Mesothelial cell of epicardium (in vitro differentiated cells): ENCODE results near the gene CSDE1. TPM values are rescaled to one million over a fixed set of nuclear protein-coding genes. Genes with fewer than 3 reads are reported as not detected.
"Not testable (repeated sequence)": the region's sequence is repeated elsewhere in the genome, so short reads cannot be mapped to it uniquely, and the experiment has no call there.

Source experiments
- DNase-seq, 2 experiments: peaks; one replicate each; pipeline ENCODE4 v3.0.0; 2021; ENCODE audit warnings: low spot score in 2 of 2; ENCODE audit not compliant: unreplicated experiment in 2 of 2
- H3K27ac Mint-ChIP-seq: 2 replicates; pipeline ENCODE4 v1.8.0; 2021; ENCODE audit warnings: mixed read lengths
- H3K27me3 Mint-ChIP-seq: 2 replicates; pipeline ENCODE4 v1.8.0; 2021; ENCODE audit warnings: low read depth, mixed read lengths
- H3K36me3 Mint-ChIP-seq: 2 replicates; pipeline ENCODE4 v1.8.0; 2021; ENCODE audit warnings: mixed read lengths
- H3K4me1 Mint-ChIP-seq: 2 replicates; pipeline ENCODE4 v1.8.0; 2021; ENCODE audit warnings: mixed read lengths
- H3K4me3 Mint-ChIP-seq: 2 replicates; pipeline ENCODE4 v1.8.0; 2021; ENCODE audit warnings: mild to moderate bottlenecking, moderate library complexity, mixed read lengths
- H3K9me3 Mint-ChIP-seq: 2 replicates; pipeline ENCODE4 v1.8.0; 2021; ENCODE audit warnings: mixed read lengths
- total RNA-seq: library from RNA; stranded (reverse); gene quantifications from 3 replicates; pipeline ENCODE4 v1.2.1, GENCODE V29; 2021
- TF ChIP-seq, protein P1 (sequence below): fragments of 200-600 bp; sonication (generic); IDR thresholded peaks from one replicate; pipeline ENCODE4 v1.5.0; 2021; ENCODE audit warnings: antibody characterized with exemption; ENCODE audit not compliant: unreplicated experiment

The CSDE1 gene
- 524 to 556 TPM (median 530 TPM) in 3 replicates for total RNA-seq

DNA sequence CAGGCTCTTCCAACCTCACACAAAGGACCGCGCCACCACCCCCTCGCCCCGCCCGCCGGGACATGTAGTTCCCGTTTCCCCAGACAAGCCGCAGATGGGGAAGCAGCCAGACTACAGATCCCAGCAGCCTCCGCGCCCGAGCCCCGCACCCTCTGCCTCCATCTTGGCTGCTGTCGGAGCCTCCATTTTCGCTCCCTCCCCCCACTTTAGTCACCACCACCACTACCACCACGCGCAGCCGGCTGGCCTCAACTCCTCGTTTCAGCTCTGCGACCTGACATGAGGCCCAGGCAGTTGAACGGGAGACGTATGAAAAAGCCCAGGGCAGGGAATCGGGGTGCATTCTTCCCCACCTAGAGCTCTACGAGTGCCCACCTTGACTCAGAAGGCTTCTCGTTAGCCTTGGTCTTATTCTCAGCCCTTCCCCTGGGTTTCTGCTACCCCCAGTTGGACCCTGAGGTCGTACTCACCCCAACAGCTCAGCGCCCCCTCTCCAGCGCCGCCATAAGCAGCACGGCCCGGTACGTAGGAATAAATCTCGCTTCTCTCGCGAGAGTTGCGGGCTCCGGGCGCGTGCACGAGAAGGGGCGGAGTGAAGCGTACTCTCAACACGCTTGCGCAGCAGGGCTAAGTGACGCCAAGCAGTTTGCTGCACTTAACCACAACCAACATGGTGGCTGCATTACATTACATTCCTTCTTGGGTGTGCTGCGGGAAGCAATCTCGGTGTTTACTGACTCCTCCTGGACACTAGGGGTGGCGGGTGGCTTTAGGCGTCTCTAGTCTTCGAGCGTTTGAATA, at the start of gene CSDE1:
CSDE1 (minus strand) TSS at position 530 of the 801 bp plus-strand sequence. CDS start 18,094 bp downstream, outside the sequence.
- TF ChIP-seq, protein P1, sequence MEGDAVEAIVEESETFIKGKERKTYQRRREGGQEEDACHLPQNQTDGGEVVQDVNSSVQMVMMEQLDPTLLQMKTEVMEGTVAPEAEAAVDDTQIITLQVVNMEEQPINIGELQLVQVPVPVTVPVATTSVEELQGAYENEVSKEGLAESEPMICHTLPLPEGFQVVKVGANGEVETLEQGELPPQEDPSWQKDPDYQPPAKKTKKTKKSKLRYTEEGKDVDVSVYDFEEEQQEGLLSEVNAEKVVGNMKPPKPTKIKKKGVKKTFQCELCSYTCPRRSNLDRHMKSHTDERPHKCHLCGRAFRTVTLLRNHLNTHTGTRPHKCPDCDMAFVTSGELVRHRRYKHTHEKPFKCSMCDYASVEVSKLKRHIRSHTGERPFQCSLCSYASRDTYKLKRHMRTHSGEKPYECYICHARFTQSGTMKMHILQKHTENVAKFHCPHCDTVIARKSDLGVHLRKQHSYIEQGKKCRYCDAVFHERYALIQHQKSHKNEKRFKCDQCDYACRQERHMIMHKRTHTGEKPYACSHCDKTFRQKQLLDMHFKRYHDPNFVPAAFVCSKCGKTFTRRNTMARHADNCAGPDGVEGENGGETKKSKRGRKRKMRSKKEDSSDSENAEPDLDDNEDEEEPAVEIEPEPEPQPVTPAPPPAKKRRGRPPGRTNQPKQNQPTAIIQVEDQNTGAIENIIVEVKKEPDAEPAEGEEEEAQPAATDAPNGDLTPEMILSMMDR: peak; percentile 11

DNA sequence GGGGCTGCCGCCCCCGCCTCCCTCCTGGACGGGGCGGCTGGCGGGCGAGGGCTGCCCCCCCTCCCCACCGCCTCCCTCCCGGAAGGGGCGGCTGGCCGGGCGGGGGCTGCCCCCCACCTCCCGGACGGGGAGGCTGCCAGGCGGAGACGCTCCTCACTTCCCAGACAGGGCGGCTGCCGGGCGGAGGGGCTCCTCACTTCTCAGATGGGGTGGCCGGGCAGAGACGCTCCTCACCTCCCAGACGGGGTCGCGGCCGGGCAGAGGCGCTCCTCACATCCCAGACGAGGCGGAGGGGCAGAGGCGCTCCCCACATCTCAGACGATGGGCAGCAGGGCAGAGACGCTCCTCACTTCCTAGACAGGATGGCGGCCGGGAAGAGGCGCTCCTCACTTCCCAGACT, 46.7 kb upstream of the CSDE1 start:
- H3K27me3 Mint-ChIP-seq: peaks cover 17% of the 10 kb centered on the region
- not testable (repeated sequence) for H3K4me1 Mint-ChIP-seq, H3K9me3 Mint-ChIP-seq, H3K36me3 Mint-ChIP-seq, DNase-seq, H3K27ac Mint-ChIP-seq, H3K4me3 Mint-ChIP-seq

More for the DNA sequence above, at the start of gene CSDE1:
- peaks cover 2% of the 10 kb centered on the region for H3K36me3 Mint-ChIP-seq
- H3K27ac Mint-ChIP-seq: peak within 1 kb of the TSS; percentile 100
- no peaks in the 10 kb centered on the region for H3K27me3 Mint-ChIP-seq
- peaks cover 5% of the 10 kb centered on the region for H3K9me3 Mint-ChIP-seq
- peaks cover 39% of the 10 kb centered on the region for H3K4me1 Mint-ChIP-seq
- DNase-seq: peak; percentile 94 to 98
- H3K4me3 Mint-ChIP-seq: peak within 1 kb of the TSS; percentile 99

DNA sequence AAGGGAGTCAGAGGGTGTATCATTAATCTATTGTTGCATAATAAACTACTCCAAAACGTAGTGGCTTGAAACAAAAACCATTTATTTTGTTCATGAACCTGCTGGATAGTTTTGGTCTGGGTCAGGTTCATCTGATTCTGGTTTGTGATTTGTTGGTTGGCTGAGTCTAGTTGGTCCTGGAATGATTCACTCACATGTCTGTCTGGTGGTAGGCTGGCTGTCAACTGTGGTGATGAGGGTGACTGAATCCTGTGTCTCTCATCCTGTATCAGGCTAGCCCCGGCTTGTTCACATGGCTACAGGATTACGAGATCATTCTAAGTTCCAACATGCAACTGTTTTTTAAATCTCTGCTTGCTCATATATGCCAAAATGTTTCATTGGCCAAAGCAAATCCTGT, 45.2 kb upstream of the CSDE1 start:
- Mint-ChIP-seq H3K4me1 (no peaks in the 10 kb centered on the region), H3K9me3 (peaks cover 5% of the 10 kb centered on the region), H3K4me3 (no peak overlapping the region), H3K36me3 (no peaks in the 10 kb centered on the region), H3K27me3 (peaks cover 28% of the 10 kb centered on the region), H3K27ac (no peak overlapping the region)
- TF ChIP-seq, protein P1: no peak
- no peak for DNase-seq

GRCh38 chr1:114794038-114794437, 36.3 kb upstream of the CSDE1 start:
- H3K36me3 Mint-ChIP-seq: no peaks in the 10 kb centered on the region
- no peak for DNase-seq
- H3K4me3 Mint-ChIP-seq: no peak overlapping the region
- H3K9me3 Mint-ChIP-seq: peaks cover 6% of the 10 kb centered on the region
- TF ChIP-seq, protein P1: no peak
- no peaks in the 10 kb centered on the region for H3K4me1 Mint-ChIP-seq
- no peak overlapping the region for H3K27ac Mint-ChIP-seq
- peaks cover 51% of the 10 kb centered on the region for H3K27me3 Mint-ChIP-seq

- peaks cover 24% of the 10 kb centered on the region for H3K9me3 Mint-ChIP-seq
- peaks cover 56% of the 10 kb centered on the region for H3K27me3 Mint-ChIP-seq
- H3K36me3 Mint-ChIP-seq, H3K4me1 Mint-ChIP-seq, DNase-seq, H3K27ac Mint-ChIP-seq, H3K4me3 Mint-ChIP-seq: not testable (repeated sequence)
Measured at GRCh38 chr1:114790581-114790980, 32.8 kb upstream of the CSDE1 start.

DNA sequence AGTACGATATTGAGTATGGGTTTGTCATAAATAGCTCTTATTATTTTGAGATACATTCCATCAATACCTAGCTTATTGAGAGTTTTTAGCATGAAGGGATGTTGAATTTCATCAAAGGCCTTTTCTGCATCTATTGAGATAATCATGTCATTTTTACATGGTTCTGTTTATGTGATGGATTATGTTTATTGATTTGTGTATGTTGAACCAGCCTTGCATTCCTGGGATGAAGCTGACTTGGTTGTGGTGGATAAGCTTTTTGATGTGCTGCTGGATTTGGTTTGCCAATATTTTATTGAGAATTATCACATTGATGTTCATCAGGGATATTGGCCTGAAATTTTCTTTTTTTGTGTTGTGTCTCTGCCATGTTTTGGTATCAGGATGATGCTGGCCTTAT, 28.7 kb upstream of the CSDE1 start:
- not testable (repeated sequence) for H3K36me3 Mint-ChIP-seq, H3K4me1 Mint-ChIP-seq
- peaks cover 60% of the 10 kb centered on the region for H3K27me3 Mint-ChIP-seq

DNA sequence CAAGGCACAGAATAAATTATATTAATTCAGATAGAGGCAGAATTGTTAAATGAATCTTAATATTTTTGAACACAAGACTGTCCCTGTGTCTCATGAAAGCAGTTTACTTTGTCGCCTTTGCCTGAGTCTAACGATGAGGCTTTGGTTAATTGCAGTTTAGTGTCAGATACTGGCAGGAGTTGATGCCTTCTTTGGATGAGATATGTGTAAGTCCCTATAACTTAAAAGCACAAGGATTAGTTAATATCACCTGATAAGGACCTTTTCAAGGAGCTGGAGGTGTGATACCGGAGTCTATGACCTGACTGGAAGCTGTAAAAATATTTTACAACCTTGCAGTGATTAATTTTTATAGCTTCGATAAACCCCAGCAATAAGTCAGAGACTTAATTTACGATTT, 24.7 kb upstream of the CSDE1 start:
- Mint-ChIP-seq H3K9me3 (peaks cover 17% of the 10 kb centered on the region), H3K36me3 (peaks cover under 1% of the 10 kb centered on the region), H3K27ac (no peak overlapping the region), H3K4me1 (peaks cover 22% of the 10 kb centered on the region), H3K27me3 (peaks cover 41% of the 10 kb centered on the region), H3K4me3 (no peak overlapping the region)
- TF ChIP-seq, protein P1: no peak
- no peak for DNase-seq

More for the DNA sequence above, 28.7 kb upstream of the CSDE1 start:
- H3K4me3 Mint-ChIP-seq, H3K27ac Mint-ChIP-seq, DNase-seq: not testable (repeated sequence)
- H3K9me3 Mint-ChIP-seq: peaks cover 24% of the 10 kb centered on the region
